Stimulated activated CD4-positive, alpha-beta T cell treated with anti-CD3 and anti-CD28 coated beads, Interleukin-2, amount 100 ng/mL, for 24 hours (primary cell): ENCODE results near the gene ACP6.
"Not testable (repeated sequence)": the region's sequence is repeated elsewhere in the genome, so short reads cannot be mapped to it uniquely, and the experiment has no call there.

Experiments
- DNase-seq, 2 donors: peaks; one replicate each; pipeline ENCODE4 v3.0.0-alpha.2; 2020

Gene ACP6

DNA sequence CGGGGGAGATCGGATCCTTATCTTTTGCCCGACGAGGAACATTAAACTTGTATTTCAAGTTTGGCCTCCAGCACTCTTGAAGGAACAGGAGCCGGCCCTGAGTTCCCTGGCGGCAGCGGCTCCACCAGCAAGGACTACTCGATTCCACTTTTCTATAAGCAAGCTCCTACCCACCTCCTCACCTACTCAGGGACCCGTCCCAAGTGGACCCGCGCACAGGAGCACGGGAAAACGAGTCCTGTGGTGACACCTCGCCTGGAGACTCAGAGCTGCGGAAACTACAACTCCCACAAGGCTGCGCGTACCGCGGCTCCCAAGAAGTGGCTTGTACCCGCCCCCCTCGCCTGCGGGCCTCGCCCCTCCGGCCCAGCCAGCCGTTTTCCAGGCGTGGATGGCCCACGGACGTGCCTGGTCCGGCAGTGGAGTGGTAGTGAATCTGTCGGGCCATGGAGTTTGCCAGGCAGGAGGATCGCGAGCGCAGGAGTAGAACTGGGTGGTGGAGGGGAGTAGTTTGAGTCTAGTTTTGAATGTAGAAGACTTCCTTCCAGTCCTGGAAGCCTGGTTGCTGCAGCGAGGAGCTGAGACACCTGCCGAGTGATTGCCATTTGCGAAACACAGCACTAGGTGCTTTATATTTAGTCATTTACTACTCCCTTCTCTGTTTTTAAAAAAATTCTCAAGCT lies at the start of gene ACP6:
Gene ACP6, minus strand, starts transcription at position 206 of the 683 bp plus-strand sequence. CDS start 476 bp downstream, outside the sequence.
- DNase-seq: peak; percentile 87 to 90

DNA sequence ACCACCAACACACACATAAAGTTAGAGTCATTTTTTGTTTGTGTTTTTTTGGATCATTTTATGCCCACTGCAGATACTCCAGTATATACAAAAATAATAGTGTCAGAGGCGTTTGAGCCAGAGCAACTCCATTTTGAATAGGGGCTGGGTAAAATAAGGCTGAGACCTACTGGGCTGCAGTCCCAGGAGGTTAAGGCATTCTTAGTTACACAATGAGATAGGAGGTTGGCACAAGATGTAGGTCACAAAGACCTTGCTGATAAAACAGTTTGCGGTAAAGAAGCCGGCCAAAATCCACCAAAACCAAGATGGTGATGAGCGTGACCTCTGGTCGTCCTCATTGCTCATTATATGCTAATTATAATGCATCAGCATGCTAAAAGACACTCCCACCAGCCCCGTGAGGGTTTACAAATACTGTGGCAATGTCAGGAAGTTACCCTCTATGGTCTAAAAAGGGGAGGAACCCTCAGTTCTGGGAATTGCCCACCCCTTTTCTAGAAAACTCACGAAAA lies 49.4 kb upstream of the ACP6 start:
- DNase-seq: no peak

DNA sequence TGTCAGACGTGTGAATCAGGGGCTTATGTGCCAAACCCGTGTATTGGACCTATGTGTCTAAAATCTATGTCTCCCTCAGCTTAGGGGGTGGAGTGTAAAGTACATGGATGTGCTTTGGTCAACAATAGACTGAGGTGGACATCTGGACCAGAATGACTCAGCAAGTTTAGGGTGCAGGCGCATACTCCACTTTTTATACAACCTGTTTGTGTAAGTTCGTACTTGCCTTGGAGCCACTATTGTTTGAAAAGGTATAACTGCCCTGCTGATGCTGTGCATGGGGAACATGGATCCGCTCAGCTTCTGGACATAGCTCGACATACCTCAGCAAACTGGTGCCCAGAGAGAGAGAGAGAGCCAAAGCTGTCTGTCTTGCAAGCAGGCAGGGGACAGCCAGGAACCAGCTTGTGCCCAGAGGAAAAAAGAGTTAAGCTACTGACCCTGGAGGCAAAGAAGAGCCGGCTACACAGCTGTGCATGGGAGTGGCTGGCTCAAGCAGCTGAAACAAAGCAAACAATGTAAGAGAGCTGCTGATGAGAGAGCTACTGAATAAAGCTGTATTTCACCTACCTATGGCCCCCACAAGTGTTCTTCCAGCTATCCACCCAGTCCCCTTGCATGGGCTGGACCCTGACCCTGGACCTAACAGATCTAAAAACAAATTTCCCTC lies 48.8 kb upstream of the ACP6 start:
- no peak for DNase-seq

DNA sequence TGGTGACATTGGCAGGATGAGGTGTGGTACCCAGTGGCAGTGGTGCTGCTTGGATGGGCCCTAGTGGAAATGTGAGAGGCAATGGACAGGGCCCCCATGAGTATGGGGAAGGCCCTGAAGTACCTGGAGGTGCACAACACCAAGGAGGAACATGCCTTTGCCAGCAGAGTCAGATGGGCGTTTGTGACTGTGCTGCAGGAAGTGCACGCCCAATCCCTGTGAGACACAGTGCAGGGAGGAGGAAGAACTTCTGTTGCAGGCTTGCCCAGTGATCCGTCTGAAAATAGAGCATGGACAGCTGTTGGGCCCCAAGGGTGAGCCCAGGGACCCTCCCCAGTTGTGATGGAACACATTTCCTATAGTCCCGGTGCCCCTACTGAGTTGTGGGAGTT lies 47.4 kb upstream of the ACP6 start:
- DNase-seq: no peak

DNA sequence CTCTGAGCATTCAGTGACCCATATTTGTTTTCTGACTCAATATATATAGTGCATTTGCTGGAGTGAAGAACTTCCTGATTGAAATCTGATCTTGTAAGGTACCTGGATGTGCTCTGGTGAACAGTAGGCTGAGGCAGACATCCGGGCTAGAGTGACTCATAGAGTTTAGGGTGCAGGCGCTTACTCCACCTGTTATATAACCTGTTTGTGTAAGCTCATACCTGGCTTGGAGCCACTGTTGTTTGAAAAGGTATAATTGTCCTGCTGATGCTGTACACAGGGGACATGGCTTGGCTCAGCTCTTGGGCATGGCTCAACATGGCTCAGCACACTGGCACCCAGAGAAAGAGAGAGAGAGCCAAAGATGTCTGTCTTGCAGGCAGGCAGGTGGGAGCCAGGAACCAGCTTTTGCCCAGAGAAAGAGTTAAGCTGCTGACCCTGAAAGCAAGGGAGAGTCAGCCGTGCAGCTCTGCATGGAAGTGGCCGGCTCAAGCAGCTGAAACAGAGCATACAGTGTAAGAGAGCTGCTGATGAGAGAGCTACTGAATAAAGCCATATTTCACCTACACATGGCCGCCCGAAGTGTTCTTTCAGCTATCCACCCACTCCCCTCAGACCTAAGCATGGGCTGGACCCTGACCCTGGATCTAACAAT lies 46.9 kb upstream of the ACP6 start:
- no peak for DNase-seq

DNA sequence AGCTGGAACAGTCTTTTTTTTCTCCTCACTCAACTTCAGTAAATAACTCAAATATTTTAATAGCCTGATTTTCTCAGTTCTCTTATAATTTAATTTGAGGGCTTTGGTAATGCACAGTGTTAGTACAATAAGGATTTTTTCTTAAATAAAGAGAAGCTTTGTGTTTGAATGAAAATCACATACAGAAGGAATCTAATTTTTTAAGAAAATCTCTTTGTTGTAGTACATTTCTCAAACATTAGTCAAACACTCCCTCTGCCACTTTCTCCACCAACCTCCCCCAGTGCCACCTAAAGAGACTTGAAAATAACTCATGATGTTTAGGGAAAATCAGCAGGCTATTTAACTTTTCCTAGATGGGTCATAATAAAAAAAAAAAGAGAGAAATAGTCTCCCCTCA lies 42.3 kb upstream of the ACP6 start:
- DNase-seq: no peak

DNA sequence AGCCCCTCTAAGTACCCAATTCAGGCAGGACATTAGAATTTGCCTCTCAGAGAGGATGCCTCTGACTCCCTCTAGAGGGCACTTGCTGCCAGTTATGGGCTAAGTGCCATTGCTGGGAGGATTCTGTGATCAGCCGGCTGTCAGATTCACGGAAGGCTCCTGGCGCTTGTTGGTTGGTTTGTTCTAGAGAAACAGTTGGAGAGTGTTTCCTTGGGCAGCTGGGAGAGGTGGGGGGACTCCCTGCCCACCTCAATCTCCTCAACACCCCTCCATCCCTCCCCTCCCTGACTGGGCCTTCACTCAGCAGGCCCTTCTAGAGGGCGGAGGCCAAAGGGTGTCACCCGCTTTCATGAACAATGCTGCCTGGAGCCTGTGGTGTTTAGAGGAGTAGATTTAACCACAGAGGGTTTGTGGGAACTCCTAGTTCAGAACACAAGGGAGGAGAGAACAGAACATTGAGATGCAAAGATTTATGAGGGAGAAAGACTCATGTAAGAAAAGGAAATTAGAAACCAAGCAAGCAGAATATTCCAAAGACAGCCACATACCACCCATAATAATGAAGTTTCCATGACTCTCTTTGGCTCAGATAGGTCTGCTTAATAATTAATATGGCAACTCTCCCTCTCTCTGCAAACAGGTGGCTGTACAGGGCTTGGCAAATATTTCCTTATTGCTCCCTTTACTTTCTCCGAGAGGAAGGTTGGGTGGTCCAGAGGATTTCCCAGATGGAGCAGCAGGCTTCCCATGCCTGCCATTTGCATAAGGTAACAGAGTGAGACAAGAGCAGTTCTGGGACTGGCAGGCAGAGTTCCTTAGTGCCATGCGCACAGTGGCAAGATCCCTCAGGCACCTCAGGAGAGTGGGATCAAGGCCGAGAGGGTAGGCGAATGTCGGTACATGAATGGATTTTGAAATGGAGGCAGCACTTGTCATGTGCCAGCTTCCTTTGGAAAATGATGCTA lies 30.0 kb upstream of the ACP6 start:
- peak; percentile 52 to 61 for DNase-seq

DNA sequence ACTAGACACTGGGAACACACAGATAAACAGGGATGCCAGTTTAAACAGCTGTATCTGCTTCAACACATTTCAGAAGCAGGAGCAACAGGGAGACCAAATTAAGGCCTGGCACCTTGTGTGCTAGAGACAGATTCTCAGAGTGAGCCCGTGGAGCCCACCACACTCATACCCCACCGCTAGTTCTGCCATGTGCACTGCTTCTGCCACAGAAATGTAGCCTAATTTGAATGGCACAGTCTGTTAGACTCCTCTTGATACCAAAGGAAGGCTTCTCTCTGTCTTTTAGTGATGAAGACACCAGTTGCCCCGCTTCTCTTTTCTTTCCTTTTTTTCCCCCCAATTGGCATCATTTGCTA lies 29.3 kb upstream of the ACP6 start:
- DNase-seq: no peak

DNA sequence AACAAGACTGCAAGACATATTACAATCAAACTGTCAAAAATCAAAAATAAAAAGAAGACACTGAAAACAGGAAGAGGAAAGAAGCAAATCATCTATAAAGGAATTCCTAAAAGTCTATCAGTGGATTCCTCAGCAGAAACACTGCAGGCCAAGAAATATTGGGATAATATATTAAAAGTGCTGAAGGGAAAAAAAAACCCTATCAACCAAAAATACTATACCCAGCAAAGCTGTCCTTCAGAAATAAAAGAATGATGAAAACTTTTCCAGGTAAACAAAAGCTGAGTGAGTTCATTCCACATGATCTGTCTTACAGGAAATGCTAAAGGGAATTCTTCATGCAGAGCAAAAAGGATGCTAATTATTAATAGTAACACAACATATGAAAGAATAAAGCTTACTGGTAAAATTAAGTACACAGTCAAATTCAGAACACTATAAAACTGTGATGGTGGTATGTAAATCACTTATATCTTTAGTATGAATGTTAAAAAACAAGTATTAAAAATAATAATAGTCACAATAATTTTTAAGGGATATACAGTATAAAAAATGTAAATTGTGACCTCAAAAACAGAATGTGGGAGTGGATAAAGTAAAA lies 12.9 kb upstream of the ACP6 start:
- no peak for DNase-seq

DNA sequence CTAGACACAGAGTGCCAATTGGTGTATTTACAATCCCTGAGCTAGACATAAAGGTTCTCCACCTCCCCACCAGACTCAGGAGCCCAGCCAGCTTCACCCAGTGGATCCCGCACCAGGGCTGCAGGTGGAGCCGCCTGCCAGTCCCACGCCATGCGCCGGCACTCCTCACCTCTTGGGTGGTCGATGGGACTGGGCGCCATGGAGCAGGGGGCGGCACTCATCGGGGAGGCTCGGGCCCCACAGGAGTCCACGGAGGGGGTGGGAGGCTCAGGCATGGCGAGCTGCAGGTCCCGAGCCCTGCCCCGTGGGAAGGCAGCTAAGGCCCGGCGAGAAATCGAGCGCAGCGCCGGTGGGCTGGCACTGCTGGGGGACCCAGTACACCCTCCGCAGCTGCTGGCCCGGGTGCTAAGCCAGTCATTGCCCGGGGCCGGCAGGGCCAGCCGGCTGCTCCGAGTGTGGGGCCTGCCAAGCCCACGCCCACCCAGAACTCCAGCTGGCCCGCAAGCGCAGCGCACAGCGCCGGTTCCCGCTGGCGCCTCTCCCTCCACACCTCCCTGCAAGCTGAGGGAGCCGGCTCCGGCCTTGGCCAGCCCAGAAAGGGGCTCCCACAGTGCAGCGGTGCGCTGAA lies 10.4 kb upstream of the ACP6 start:
- DNase-seq: not testable (repeated sequence)

DNA sequence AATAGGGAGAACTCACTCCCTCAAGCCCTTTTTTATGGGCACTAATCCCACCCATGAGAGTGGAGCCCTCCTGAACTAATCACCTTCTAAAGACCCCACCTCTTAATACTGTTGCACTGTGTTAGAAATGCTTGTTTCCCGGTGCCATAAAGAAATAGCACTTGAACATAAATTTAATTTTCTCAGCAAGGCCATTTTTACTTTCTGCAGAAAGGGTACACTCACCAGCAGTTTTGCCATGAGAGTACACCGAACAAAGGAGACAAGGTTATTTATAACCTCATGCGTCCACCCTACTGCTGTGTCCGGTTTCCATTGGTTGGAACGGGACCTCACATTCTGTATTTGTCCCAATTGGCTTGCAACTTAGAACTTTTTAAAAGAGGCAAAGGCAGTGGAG lies 7.4 kb upstream of the ACP6 start:
- not testable (repeated sequence) for DNase-seq

DNA sequence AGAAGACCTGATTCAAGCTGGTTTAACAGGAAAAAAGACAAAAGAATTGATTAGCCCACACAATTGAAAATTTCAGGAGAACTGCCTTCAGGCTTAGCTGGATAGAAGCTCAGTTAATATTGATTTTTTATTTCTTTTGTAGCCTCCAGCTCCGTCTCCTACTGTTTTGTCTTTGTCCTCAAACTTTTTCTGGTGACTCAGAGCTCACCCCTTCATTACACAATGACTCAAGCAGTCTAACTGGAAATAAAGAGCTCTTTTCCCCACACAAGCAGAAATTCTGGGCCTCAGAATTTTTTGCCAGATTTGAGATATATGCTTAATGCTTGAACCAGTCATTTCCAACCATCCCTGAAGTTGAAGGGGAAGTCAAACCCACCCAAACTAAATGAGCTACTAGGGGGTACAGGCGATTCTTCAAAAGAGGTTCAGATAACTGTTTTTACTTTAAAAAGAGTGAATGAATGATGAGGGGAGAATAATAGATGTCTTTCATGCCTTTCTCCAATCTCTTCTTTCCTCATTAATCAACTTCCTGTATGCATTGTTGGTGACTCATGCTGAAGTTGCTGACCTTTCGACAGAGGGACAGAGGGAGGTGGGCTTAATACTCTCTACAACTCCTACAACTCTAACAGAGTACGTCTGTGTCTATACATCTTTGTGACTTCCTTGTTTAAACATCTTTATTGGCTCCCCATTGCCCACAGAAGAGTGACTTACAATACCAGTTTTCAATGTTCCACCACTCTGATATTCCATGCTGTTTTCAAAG lies 6.2 kb upstream of the ACP6 start:
- DNase-seq: no peak

DNA sequence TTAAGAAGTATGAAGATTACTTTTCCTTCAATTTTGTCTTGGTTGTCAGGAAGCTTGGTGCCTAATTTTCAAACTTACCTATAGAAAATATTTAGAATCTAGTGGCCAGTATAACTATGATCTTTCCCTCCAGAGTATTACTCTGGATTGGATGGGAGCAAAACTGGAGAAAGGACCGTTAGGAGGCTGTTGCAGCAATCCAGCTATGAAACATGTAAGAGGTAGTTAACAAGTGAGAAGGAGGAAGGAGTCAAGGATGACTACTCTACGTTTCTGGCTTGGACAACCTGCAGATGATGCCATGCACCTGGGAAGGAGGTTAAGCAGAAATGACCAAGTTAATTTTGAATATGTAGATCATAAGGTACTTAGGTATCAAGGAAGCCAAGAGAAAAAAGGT lies 3.5 kb upstream of the ACP6 start:
- DNase-seq: no peak

DNA sequence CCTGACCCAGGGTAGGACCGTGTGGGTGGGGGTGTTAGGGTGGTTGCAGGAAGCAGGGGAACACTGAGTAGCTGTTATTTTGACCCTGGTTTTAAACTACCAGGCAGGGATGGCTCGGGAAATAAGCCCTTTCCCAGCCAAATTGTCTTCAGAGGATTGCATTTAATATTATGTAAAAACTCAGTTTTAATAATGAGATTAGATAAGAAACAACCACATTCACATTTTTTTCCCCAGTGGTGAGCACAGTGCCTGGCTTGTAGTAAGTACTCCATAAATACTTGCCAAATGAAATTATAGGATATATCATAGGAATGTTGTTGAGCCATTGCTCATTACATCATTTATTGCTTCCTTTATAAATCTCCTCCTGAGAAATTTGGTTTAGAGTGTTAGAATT lies 3.1 kb upstream of the ACP6 start:
- DNase-seq: no peak

DNA sequence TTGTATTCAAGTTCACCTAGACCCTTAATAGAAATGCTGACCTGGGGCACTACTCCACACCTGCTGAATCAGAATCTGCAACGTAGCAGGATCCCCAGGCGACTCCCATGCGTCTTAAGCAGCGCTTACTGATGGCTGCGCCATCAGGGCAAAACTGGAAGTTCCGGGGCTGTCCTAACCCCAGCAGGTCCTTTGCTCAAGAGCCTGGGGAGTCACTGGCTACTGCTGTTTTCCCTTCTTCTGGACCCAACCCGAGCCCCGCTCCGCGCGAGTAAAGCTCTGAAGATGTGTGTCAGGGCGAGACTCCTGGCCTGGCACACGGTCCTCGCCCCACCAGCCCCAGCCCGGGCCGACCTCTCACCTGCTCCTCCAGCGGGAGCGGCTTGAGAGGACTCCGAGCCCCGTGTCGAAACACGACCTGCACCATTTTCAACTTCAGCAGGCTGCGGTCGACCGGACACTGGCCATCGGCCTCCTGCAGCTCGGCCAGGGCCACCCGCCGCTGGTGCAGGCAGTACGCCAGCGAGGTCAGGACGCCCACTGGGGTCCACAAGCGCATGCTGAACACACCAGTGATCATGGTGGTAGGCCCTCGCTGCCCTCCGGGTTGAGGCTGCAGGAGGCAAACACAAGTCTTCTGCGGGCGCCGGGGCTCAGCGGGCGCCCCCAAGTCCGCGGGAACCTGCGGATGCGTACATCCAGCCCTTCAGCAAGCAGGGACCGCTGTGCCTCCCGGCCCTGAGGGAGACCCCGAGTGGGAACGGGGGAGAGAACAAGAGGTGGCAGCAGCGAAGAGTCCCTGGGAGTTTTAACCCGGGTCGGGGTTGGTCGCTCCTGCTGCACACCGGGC lies 630 bp downstream of the ACP6 start:
- DNase-seq: peak; percentile 46 to 50

DNA sequence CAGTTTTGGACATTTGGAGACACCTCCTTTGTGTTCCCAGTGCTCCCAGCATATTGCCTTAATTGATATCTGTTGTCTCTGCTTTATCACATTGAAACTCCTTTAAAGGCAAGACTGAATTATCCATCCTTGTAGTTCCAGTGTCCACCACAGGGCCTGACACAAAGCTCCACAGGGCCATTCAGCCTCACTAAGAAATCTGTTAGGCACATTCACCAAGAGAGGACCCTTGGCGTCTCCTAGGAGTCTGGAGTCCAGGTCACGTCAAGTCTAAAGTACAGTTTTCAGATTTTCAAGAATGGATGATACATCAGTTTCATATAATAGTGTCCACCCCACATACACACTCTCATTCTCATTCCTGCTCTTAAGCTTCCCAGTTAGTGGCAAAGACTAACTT lies 4.8 kb downstream of the ACP6 start:
- DNase-seq: no peak

DNA sequence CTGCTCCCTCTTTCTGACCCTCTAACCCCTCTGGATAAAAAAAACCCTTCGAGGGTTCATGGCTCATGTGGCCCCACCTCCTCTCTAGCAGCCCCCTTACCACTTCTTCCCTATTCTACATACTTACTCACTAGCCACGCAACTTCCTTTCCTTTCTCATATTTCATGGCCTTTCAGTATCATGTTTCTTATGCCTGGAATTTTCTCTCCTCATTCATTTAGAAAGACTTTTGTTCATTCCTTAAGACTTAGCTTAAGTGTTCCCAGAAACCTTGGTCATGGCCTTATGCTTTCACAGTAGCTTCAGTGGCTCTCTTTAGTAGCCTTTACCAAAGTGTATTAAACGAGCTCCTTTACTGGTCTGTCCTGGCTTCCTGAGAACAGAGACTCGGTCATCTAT lies 6.1 kb downstream of the ACP6 start:
- no peak for DNase-seq

DNA sequence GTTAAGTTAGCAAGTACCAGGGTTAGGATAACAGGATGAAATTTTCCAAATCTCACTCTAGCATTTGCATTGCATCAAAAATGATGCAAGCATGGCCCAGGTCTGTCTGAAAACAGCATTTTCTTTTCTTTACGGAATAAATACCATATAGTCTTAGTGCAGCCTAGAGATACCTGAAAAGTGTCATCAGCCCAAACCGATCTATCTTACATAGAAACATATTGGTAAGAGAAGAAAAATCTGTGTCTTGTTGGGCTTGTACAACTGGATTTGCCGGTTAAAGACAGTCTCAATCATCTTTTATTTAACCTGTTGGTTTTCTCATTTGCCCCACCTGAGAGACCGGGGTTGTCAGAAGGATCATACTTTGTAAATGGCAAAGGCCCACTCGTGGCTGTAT lies 15.8 kb downstream of the ACP6 start:
- DNase-seq: no peak

DNA sequence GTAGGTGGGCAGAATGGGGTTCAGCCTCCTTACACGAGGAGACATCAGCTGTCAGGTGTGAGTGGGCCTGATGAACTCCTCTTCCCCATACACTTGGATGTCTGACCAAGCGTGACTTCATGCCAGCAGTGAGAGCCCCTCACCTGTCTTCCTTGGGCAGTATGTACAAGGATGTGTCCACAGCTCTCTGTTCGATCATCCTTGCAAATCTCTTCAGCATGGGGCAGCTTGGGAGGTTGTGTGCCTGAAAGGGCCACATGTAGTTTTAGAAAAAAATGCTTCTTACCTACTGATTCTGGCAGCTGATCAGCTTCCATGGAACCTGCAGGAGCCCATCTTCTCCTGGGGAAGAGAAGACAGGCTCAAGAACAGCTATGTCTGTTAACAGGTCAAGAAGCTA lies 18.0 kb downstream of the ACP6 start:
- no peak for DNase-seq

DNA sequence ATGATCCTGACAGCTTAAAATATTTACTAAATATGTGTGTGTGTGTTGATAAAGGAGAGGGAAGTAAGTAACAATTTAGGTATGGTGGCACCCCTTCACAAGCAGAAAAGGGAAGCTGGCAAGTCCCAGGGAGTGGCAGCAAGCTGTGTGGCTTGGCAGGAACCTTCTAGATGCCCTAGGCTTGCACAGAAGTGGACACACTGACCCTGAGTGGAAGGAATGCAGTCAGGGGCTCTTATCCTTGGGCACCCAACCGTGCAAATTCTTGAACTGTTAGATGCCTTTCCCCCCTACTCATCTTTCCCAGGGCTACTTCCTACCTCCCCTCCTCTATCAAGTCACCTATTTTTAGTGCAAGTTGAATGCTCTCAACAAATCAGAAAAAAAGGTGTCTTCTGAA lies 18.9 kb downstream of the ACP6 start:
- DNase-seq: no peak
